Measurements from ENCODE around the gene AGER. TPM values are rescaled to one million over a fixed set of nuclear protein-coding genes. Genes with fewer than 3 reads are reported as not detected.

AGER gene
- total and polyA plus RNA-seq, 8 donors, result 68.0 to 616 (median 93.8) TPM

DNA sequence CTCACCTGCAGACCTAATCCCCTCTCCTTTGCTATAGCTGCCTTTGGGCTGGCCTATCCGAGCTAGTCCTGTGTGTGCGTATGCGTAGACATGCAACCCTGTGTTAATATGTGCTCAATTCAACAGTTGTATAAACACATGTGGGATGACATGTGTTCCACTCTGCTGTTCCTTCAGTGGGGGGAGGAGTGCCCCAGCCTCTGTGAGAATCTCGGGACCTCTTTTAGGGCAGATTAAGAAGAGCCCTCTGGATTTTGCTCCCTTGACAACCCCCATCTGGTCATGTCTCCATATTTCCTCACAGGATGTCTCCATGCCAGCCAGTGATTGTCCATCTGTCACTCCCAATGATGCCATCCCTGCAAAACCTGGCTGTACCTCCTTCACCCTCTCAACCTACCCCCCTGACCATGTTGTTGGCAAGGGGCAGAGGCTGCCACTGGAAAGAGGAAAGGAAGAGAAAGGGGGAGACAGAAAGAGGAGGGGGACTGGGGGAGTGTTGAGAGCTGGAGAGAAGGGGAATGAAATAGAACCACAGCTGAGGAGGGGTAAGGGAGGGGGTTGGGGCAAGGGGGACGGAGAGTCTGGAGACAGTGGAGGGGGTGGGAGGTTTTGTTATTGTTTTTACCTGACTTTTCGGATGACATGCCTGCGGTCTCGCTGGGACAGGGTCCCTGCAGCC lies 32.7 kb downstream of the AGER start:
- TF ChIP-seq, protein P1, sequence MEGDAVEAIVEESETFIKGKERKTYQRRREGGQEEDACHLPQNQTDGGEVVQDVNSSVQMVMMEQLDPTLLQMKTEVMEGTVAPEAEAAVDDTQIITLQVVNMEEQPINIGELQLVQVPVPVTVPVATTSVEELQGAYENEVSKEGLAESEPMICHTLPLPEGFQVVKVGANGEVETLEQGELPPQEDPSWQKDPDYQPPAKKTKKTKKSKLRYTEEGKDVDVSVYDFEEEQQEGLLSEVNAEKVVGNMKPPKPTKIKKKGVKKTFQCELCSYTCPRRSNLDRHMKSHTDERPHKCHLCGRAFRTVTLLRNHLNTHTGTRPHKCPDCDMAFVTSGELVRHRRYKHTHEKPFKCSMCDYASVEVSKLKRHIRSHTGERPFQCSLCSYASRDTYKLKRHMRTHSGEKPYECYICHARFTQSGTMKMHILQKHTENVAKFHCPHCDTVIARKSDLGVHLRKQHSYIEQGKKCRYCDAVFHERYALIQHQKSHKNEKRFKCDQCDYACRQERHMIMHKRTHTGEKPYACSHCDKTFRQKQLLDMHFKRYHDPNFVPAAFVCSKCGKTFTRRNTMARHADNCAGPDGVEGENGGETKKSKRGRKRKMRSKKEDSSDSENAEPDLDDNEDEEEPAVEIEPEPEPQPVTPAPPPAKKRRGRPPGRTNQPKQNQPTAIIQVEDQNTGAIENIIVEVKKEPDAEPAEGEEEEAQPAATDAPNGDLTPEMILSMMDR (IDR thresholded peaks at IDR 0.05), result no peak
- peaks cover 15 to 45% of the 10 kb centered on the region in 2 donors for H3K4me1 ChIP-seq
- H3K4me3 ChIP-seq, result peak overlapping the region; percentile 5 to 13
- H3K27ac ChIP-seq, result no peak overlapping the region
- no peak for DNase-seq
- H3K9me3 ChIP-seq, result no peaks in the 10 kb centered on the region
- no peaks in the 10 kb centered on the region for H3K36me3 ChIP-seq
- intact Hi-C loops (cut with DNase I), result loop anchor here in 1 of 2 donors (5.0 kb wide), 1 partner anchor 34 kb away; no protein-coding TSS in a partner anchor
- no peak for ATAC-seq
- peaks cover 35 to 95% of the 10 kb centered on the region in 2 donors for H3K27me3 ChIP-seq

DNA sequence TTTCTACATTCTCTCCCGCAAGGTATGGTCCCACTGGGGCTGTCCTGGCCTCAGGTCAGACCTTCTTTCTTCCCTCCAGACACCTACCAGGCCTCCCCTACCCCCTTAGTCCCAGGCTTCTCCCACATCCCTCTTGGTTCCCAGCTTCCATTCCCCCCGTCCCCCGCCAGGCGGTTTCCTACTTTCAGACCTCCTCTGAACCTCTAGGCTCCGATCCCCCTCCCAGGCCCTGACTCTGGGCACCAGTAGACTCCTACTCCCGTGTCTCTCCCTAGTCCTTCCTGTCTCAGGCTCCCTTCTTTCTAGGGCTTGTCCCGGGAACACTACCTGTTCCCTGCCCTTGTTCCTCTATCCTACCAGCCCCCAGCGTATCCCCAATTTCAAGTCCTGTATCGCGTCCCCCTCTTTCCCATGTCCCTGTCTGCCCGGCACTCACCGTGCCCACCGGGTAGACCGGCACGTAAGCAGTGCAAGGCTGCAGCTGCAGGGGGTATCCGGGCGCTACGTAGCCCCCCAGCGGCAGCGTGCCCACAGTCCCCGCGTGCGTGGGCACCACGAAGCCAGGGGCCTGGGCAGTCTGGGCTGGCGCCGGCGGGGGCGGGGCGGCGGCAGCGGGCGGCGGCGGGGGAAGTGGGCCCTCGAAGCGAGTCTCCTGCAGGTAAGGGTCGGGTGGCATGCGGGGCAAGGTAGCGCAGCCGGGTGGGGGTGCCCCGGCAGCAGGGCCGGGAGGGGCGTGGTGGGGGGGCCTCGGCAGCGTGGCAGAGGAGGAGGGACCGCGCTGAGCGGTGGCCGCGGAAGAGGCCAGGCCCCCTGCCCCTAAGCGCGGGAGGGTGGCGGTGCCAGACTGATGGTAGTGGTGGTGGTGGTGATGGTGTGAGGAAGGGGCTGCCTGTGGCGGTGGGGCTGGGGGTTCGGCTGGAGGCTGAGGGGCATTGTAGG lies 33.9 kb downstream of the AGER start:
- no peaks in the 10 kb centered on the region for H3K9me3 ChIP-seq
- intact Hi-C loops (cut with DNase I), result loop anchor here in 1 of 2 donors (5.0 kb wide), 1 partner anchor 33 kb away; no protein-coding TSS in a partner anchor
- no peak for DNase-seq

DNA sequence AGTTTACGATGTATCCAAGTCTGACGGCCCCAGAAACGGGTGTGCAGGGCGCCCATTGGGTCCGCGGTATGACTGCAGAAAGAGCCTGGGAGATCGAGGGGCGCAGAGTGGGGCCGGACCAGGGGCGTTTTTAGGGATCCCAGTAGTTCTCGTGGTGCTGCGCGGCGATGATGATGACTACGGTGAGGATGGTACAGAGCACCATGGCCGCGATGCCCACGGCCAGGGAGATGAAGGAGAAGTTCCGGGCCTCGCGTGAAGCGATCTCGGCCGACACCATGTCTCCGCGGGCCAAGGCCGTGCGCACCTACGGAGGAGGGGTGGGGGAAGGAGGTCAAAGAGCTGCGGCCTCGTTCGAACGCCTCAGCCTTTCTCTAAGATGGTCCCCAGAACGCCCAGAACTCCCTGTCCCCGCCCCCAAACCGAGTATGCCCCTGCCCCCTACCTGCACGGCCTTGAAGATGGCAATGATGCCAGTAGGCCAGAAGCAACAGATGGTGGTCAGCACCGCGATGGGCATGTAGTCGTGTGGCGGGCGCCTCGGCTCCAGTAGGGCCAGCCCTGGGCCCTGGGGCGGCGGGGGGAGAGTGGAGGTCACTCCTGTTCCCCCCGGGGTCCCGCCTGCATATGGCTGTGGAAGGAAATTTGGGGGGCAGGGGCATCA lies 34.8 kb downstream of the AGER start:
- Histone ChIP-seq H3K27me3 (peaks cover 32 to 79% of the 10 kb centered on the region in 2 donors), H3K27ac (no peak overlapping the region), H3K9me3 (no peaks in the 10 kb centered on the region), H3K4me3 (peak overlapping the region in 1 of 2 donors; percentile 29), H3K4me1 (peaks cover 9 to 34% of the 10 kb centered on the region in 2 donors), H3K36me3 (no peaks in the 10 kb centered on the region)
- intact Hi-C loops (cut with DNase I), result no loop called here
- ATAC-seq, result no peak
- TF ChIP-seq, protein P1 (IDR thresholded peaks at IDR 0.05), result no peak
- no peak for DNase-seq

More for the DNA sequence above, 33.9 kb downstream of the AGER start:
- H3K27me3 ChIP-seq, result peaks cover 32 to 89% of the 10 kb centered on the region in 2 donors
- no peaks in the 10 kb centered on the region for H3K36me3 ChIP-seq
- no peak for ATAC-seq
- peaks cover 15 to 44% of the 10 kb centered on the region in 2 donors for H3K4me1 ChIP-seq
- TF ChIP-seq, protein P1 (IDR thresholded peaks at IDR 0.05), result no peak
- no peak overlapping the region for H3K4me3 ChIP-seq
- no peak overlapping the region for H3K27ac ChIP-seq

DNA sequence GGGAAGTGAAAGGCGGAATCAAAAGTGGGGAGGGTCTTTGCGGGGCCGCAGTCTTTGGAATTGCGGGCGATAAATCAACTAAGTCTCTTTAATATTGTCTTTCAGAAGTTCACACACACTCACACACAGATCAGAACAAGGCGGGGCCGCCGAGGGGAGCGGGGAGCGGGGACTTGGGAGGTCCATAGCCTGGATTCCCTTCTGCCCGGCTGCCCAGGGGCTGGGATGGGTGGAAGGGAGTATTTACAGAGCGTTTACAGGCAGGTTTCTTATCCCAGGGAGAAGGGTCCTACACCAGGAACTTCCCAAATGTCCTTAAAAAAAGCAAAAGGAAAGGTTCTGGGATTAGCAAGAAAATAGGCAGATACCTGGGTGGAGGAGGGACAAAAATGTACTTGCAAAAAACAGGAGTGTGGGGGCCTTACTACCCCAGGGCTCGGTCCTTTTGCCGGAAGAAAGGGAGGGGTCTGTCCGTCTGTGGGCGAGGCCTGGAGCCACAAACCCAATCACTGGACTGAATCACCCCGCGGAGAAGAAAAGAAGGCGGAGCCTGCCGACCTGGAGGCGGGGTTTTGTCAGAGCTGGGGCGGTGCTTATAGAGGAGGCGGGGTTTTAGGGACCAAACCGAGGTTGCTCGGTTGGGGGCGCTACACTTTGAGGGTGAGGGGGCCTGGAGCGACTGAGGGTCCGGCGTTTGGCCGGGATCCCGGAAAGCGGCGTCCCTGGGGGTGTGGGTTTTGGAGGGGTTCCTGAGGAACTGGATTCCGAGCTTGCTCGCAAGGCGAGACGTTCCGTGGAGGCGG lies 35.6 kb downstream of the AGER start:
- Histone ChIP-seq H3K4me3 (peak overlapping the region in 1 of 2 donors; percentile 29), H3K27ac (no peak overlapping the region), H3K9me3 (no peaks in the 10 kb centered on the region), H3K27me3 (peaks cover 32 to 74% of the 10 kb centered on the region in 2 donors), H3K36me3 (no peaks in the 10 kb centered on the region), H3K4me1 (peaks cover 5 to 26% of the 10 kb centered on the region in 2 donors)
- peak; percentile 47 for ATAC-seq
- TF ChIP-seq, protein P1 (IDR thresholded peaks at IDR 0.05), result no peak
- intact Hi-C loops (cut with DNase I), result no loop called here
- DNase-seq, result peak in 3 of 4 donors; percentile 48 to 87 (median 71)
